ENCODE data around the gene SEMA4C.
"Not testable (repeated sequence)": the region's sequence is repeated elsewhere in the genome, so short reads cannot be mapped to it uniquely, and the experiment has no call there.

Gene SEMA4C

GRCh38 chr2:96894151-96894531 is 24.3 kb upstream of the SEMA4C start:
- TF ChIP-seq, protein P1, sequence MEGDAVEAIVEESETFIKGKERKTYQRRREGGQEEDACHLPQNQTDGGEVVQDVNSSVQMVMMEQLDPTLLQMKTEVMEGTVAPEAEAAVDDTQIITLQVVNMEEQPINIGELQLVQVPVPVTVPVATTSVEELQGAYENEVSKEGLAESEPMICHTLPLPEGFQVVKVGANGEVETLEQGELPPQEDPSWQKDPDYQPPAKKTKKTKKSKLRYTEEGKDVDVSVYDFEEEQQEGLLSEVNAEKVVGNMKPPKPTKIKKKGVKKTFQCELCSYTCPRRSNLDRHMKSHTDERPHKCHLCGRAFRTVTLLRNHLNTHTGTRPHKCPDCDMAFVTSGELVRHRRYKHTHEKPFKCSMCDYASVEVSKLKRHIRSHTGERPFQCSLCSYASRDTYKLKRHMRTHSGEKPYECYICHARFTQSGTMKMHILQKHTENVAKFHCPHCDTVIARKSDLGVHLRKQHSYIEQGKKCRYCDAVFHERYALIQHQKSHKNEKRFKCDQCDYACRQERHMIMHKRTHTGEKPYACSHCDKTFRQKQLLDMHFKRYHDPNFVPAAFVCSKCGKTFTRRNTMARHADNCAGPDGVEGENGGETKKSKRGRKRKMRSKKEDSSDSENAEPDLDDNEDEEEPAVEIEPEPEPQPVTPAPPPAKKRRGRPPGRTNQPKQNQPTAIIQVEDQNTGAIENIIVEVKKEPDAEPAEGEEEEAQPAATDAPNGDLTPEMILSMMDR (IDR thresholded peaks at IDR 0.05; ENCODE audit: low read depth, low read length), result no peak
- Histone ChIP-seq H3K27me3 (no peaks in the 10 kb centered on the region), H3K4me1 (peaks cover 3% of the 10 kb centered on the region), H3K4me3 (ENCODE audit: low read depth, low read length) (no peak overlapping the region), H3K9me3 (no peaks in the 10 kb centered on the region), H3K36me3 (no peaks in the 10 kb centered on the region)
- DNase-seq, result no peak

DNA sequence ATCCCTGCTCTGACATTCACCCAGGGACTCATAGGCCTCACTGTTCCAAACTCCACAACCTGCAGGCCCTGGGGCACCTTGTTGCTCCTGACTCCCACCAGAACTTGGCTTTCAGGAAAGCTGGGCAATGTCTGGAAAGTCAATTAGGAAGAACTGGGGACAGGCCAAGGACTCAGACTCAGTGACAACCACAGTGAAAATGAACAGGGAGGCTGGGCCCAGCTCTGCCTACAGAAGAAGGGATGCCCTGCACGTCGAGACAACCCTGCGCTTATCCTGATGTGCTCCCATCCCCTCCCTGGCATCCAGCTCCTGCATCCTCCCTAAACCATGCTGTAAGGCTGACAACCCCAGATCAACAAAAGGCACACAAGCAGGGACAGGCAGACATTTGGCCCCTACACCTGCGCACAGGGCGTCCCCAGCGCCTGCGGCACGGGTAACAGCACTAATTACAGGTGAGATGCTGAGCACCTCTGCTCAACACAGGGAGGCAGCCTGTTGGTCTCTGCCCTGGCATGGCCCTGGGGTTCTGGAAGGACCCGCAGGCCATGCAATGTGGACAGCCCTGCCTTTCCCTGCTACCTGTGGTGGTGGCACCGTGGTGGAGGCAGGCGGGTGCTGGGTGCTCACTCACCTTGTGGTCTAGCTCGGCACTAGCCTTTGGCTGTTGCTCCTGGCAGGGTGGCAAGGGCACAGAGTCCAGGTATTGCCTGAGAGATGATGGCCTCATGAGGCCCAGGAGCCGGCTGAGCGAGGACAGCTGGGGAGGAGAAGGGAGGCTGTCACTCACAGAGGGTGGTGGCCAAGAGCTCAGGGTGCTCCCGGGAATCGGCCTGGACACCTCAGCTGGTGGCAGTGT is 23.6 kb upstream of the SEMA4C start:
- TF ChIP-seq, protein P1 (IDR thresholded peaks at IDR 0.05; ENCODE audit: low read depth, low read length), result no peak
- no peak overlapping the region for H3K4me3 ChIP-seq (ENCODE audit: low read depth, low read length)
- DNase-seq, result peak; percentile 37
- H3K27me3 ChIP-seq, result no peaks in the 10 kb centered on the region
- H3K9me3 ChIP-seq, result no peaks in the 10 kb centered on the region
- no peaks in the 10 kb centered on the region for H3K36me3 ChIP-seq
- H3K4me1 ChIP-seq, result peaks cover 3% of the 10 kb centered on the region

DNA sequence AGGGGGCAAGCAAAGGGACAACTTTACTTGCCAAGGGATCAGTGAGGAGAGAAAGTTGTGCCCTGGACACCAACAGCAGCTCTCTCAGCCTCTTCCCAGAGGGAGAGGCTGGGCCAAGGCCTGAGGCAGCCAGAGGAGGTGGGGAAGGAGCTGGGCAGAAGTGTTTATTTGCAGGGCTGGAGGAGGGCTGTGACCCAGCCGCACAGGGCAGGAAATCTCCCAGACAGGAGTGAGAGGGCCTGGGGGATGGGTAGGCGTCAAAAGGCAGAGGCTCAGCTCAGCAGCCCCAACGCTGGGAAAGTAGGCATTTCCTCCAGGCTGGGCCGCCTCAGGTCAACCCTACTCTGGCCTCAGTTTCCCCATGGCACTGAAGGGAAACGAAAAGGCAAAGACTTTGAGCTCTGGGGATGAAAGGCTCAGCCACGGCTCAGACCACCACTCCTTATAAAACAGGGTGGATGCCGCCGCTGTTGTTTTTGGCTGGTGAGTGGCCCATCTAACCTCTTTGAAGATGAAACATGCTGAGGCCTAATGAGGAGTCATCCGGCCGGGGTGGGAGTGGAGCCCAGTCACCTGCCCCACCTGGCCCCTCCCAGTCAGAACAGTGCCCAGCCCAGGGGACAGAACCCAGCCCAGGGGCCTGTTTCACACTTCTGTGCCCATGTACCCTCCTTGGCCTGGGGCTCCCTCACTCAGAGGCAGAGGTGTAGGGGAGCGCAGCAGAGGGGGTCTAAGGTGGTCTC is 21.9 kb upstream of the SEMA4C start:
- TF ChIP-seq, protein P1 (IDR thresholded peaks at IDR 0.05; ENCODE audit: low read depth, low read length), result no peak
- Histone ChIP-seq H3K36me3 (no peaks in the 10 kb centered on the region), H3K4me3 (ENCODE audit: low read depth, low read length) (no peak overlapping the region), H3K27me3 (no peaks in the 10 kb centered on the region), H3K9me3 (no peaks in the 10 kb centered on the region), H3K4me1 (peaks cover 3% of the 10 kb centered on the region)
- DNase-seq, result no peak

- peaks cover 3% of the 10 kb centered on the region for H3K4me1 ChIP-seq
- TF ChIP-seq, protein P1 (IDR thresholded peaks at IDR 0.05; ENCODE audit: low read depth, low read length), result no peak
- H3K36me3 ChIP-seq, result no peaks in the 10 kb centered on the region
- no peak for DNase-seq
- no peak overlapping the region for H3K4me3 ChIP-seq (ENCODE audit: low read depth, low read length)
- no peaks in the 10 kb centered on the region for H3K9me3 ChIP-seq
- H3K27me3 ChIP-seq, result no peaks in the 10 kb centered on the region
Measured at GRCh38 chr2:96890726-96891385, 21.0 kb upstream of the SEMA4C start.

GRCh38 chr2:96890252-96890651 is 20.4 kb upstream of the SEMA4C start:
- Histone ChIP-seq H3K4me1 (peaks cover 3% of the 10 kb centered on the region), H3K36me3 (no peaks in the 10 kb centered on the region), H3K9me3 (no peaks in the 10 kb centered on the region), H3K27me3 (no peaks in the 10 kb centered on the region), H3K4me3 (ENCODE audit: low read depth, low read length) (no peak overlapping the region)
- TF ChIP-seq, protein P1 (IDR thresholded peaks at IDR 0.05; ENCODE audit: low read depth, low read length), result no peak
- DNase-seq, result no peak

DNA sequence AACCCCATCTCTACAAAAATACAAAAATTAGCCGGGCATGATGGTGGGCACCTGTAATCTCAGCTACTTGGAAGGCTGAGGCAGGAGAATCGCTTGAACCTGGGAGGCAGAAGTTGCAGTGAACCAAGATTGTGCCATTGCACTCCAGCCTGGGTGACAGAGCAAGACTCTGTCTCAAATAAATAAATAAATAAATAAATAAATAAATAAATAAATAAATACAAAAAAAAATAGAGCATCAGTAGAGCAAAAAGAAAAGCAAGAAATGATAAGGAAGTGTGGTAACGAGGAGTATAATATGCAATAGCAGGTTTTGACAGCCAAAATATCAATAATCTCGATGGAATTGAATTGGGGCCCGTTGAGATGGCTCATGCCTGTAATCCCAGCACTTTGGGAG is 19.6 kb upstream of the SEMA4C start:
- not testable (repeated sequence) for DNase-seq; H3K4me3 ChIP-seq (ENCODE audit: low read depth, low read length); H3K9me3 ChIP-seq; H3K4me1 ChIP-seq; H3K27me3 ChIP-seq; H3K36me3 ChIP-seq

Measured in BE2C (cell line).